Endometrium (tissue), 2 donors: Measurements from ENCODE around the gene INPP4A.

Source experiments
- FAIRE-seq: peaks from 2 replicates; lab custom pipeline; 2012; peaks lifted over from hg19 to GRCh38; lab: Jason Lieb, UNC
- donor health status: control.
- donor health status: control.

The INPP4A gene

GRCh38 chr2:98643496-98644100, 198.9 kb downstream of the INPP4A start:
- FAIRE-seq, result no peak
